PFSK-1 (cell line): ENCODE data around the gene ZC3H4.

Experiments
- POLR2AphosphoS5 ChIP-seq: IDR thresholded peaks from 2 replicates; pipeline ENCODE4 v1.6.1; 2012; ENCODE audit warnings: low read depth, mild to moderate bottlenecking, control low read depth, low read length, moderate library complexity
- REST ChIP-seq, 2 experiments: IDR thresholded peaks; 2 replicates each; pipeline versions ENCODE4 v1.6.1 to v1.8.0; 2011 to 2012; ENCODE audit warnings: low read depth in 2 of 2, low read length in 2 of 2, control low read depth in 1 of 2, inconsistent platforms in 1 of 2, mild to moderate bottlenecking in 1 of 2, moderate library complexity in 1 of 2; ENCODE audit not compliant: insufficient read depth in 1 of 2
- SIN3A ChIP-seq: IDR thresholded peaks from 2 replicates; pipeline ENCODE4 v1.6.1; 2012; ENCODE audit warnings: mild to moderate bottlenecking, low read length, moderate library complexity, borderline replicate concordance; ENCODE audit not compliant: insufficient read depth
- TAF1 ChIP-seq: IDR thresholded peaks from 2 replicates; pipeline ENCODE4 v1.6.1; 2012; ENCODE audit warnings: low read length, control low read depth, borderline replicate concordance; ENCODE audit not compliant: insufficient read depth

DNA sequence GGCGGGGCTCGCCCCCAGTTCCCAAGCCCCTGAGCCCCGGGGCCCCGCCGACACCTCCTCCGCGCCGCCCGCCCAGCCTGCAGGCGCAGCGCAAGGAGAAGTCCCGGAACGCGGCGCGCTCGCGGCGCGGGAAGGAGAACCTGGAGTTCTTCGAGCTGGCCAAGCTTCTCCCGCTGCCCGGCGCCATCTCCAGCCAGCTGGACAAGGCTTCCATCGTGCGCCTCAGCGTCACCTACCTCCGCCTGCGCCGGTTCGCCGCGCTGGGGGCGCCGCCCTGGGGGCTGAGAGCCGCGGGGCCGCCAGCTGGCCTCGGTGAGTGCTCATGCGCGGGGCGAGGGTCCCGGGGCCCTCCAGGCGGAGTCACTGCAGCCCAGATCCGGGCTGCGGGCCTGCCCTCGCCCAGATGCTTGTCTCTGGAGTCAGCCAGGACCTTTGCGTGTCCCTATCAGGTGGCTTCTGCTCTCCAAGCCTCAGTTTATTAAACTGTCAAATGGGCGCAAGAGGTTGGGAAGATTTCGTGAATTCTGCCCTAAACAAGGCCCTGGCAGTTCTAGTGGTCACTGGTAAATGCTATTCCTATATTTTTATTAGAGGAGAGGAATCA lies 91.9 kb downstream of the ZC3H4 start:
- TF ChIP-seq REST (IDR thresholded peaks at IDR 0.05; ENCODE audit: insufficient read depth in 1 of 2, low read depth in 2 of 2, low read length in 2 of 2) (no peak), SIN3A (no peak), POLR2AphosphoS5 (no peak), TAF1 (no peak)
